GM20000 (cell line): ENCODE measurements around the gene BANF1.

ENCODE experiments used
- DNase-seq: peaks from one replicate; pipeline ENCODE4 v3.0.0; 2012; ENCODE audit warnings: low spot score
- TF ChIP-seq, protein P1 (sequence below): IDR thresholded peaks from 2 replicates; pipeline ENCODE4 v1.5.1; 2012; ENCODE audit warnings: mild to moderate bottlenecking, control low read depth; ENCODE audit errors: extremely low read depth, missing control alignments

The BANF1 gene

GRCh38 chr11:65972116-65972515 is 30.2 kb upstream of the BANF1 start:
- TF ChIP-seq, protein P1, sequence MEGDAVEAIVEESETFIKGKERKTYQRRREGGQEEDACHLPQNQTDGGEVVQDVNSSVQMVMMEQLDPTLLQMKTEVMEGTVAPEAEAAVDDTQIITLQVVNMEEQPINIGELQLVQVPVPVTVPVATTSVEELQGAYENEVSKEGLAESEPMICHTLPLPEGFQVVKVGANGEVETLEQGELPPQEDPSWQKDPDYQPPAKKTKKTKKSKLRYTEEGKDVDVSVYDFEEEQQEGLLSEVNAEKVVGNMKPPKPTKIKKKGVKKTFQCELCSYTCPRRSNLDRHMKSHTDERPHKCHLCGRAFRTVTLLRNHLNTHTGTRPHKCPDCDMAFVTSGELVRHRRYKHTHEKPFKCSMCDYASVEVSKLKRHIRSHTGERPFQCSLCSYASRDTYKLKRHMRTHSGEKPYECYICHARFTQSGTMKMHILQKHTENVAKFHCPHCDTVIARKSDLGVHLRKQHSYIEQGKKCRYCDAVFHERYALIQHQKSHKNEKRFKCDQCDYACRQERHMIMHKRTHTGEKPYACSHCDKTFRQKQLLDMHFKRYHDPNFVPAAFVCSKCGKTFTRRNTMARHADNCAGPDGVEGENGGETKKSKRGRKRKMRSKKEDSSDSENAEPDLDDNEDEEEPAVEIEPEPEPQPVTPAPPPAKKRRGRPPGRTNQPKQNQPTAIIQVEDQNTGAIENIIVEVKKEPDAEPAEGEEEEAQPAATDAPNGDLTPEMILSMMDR, result no peak
- no peak for DNase-seq

- DNase-seq, result no peak
These were observed 28.7 kb upstream of the BANF1 start for GRCh38 chr11:65973439-65974110.

DNA sequence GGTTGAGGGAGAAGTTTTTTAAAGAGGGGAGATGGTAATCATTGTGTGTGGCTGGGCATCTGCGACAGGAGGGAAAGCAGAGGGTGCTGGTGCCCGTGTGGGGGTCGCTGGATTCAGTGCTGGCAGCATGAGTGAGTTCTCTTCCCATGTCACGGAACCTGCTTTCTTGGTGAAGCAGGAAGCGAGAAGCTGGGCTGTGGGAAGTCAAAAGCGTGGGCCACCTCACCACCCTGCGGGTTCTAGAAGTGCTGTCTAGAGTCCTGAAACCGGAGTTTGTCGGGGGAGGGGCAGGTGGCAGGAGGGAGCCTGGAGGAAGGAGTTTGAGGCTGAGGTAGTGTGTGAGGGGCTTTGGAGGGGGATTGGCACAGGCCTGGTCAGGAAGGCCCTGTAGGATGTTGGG is 26.5 kb upstream of the BANF1 start:
- TF ChIP-seq, protein P1, result no peak
- DNase-seq, result no peak

More at GRCh38 chr11:65973439-65974110, 28.7 kb upstream of the BANF1 start:
- TF ChIP-seq, protein P1, result no peak

GRCh38 chr11:65976216-65977176 is 25.8 kb upstream of the BANF1 start:
- TF ChIP-seq, protein P1, result no peak
- no peak for DNase-seq

DNA sequence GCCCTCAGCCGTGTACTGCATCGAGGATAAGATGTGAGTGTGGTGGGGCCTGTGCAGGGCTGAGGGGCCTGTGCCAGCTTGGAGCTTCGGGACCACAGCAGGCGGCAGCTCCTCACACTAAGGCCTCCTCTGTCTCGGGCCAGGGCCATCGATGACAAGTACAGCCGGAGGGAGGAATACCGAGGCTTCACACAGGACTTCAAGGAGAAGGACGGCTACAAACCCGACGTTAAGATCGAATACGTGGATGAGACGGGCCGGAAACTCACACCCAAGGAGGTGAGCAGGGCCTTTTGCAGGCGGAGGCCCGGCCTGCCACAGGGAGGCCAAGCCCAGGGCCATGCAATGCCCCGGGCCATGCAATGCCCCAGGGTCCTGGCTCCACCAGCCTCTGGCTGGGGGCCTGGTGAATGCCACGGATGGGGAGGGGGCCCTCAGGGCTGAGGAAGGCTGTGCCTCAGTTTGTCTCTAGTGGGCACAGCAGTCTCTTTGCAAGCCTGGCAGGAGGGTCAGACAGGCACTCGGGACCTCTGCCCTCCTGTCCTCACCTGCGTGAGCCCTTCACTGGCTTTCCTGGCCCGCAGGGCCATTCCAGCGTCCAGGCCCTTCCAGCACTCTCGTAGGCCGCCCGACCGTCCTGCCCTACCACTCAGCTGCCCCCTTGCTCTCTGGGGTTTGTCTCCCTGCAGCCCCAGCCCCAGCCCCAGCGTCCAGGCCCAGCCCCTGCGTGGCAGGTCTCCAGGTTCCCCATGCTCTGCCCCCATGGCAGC is 24.5 kb upstream of the BANF1 start:
- DNase-seq, result no peak
- TF ChIP-seq, protein P1, result no peak

- TF ChIP-seq, protein P1, result no peak
- no peak for DNase-seq
These were observed 23.7 kb upstream of the BANF1 start for GRCh38 chr11:65978391-65979238.
